Heart left ventricle (tissue), 13 donors: ENCODE results near the gene ZBTB9.

Experiments
- POLR2A ChIP-seq, 2 donors: fragments of 450-650 bp; IDR thresholded peaks; one replicate each; pipeline ENCODE4 v1.6.1; 2017; ENCODE audit warnings: antibody characterized with exemption in 2 of 2, mild to moderate bottlenecking in 2 of 2, moderate library complexity in 2 of 2
- TF ChIP-seq, protein P1 (sequence below), 12 donors: fragments of 200-600 bp; sonication (generic) in 4 of 12; IDR thresholded peaks; one replicate each; pipeline versions ENCODE4 v1.5.0 to v1.8.0; 2018 to 2022; ENCODE audit warnings: antibody characterized with exemption in 12 of 12, mild to moderate bottlenecking in 5 of 12
- donor health status: ischemic (EF 13 %, LVEDD 7.1; RV severe dilation, severe dysfunction).
- donor health status: DM: no; HTN: yes; CAD: no.
- donor health status: DM: no; HTN: no; CAD: no.
- donor health status: ischemic (EF 25% LVEDD 6.9; RV normal size, moderate dysfunction).
- donor health status: ischemic (EF 25% LVEDD 5.7; RV mildly dilated, moderate dysfunction).
- donor health status: ischemic (EF 35%, LVEDD 5.7; RV mildly dilated, moderate dysfunction).
- donor health status: nonischemic (EF 11% LVEDD 7.7; RV severe dilation, severe dysfunction).
- donor health status: DM: yes; HTN: yes; CAD: no.
- donor health status: PGD.
- donor health status: ischemic (EF 29% LVEDD 5.4; RV normal size, mild dysfunction).
- donor health status: nonischemic (EF 23%, LVEDD 6.1; RV moderate dilation, normal function).

DNA sequence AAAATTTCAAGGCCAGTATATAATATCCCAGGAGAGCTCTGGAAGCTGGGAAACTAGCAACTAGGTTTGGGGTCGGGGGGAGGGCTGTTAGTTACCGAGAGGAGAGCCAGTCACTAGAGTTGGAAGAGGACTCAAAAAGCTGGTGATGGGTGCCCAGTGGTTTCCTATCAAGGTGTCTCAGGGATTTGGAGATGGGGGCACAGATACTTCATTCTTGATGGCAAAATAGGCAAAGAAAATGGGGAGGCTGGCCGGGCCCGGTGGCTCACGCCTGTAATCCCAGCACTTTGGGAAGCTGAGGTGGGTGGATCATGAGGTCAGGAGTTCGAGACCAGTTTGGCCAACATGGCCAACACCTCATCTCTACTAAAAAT lies 42.8 kb upstream of the ZBTB9 start:
- TF ChIP-seq, protein P1, sequence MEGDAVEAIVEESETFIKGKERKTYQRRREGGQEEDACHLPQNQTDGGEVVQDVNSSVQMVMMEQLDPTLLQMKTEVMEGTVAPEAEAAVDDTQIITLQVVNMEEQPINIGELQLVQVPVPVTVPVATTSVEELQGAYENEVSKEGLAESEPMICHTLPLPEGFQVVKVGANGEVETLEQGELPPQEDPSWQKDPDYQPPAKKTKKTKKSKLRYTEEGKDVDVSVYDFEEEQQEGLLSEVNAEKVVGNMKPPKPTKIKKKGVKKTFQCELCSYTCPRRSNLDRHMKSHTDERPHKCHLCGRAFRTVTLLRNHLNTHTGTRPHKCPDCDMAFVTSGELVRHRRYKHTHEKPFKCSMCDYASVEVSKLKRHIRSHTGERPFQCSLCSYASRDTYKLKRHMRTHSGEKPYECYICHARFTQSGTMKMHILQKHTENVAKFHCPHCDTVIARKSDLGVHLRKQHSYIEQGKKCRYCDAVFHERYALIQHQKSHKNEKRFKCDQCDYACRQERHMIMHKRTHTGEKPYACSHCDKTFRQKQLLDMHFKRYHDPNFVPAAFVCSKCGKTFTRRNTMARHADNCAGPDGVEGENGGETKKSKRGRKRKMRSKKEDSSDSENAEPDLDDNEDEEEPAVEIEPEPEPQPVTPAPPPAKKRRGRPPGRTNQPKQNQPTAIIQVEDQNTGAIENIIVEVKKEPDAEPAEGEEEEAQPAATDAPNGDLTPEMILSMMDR (IDR thresholded peaks at IDR 0.05) = no peak
- no peak for TF ChIP-seq POLR2A (IDR thresholded peaks at IDR 0.05)
